WTC11 (cell line): ENCODE results near the gene OPCML. TPM values are rescaled to one million over a fixed set of nuclear protein-coding genes. Genes with fewer than 3 reads are reported as not detected.

Experiments
- ATAC-seq: fragments of 200-7000 bp; cut with Tn5 transposase; 2 replicates; pipeline ENCODE4 v1.10.0; 2021; ENCODE audit warnings: mild to moderate bottlenecking, moderate library complexity
- CTCF ChIA-PET: fragments of 300-600 bp; sonication (Branson Sonifier 250); formaldehyde crosslinking; loops from one replicate; lab custom pipeline; 2021; ENCODE audit warnings: antibody characterized with exemption; lab: Charles Lee
- POLR2A ChIA-PET: fragments of 350-600 bp; sonication (Branson Sonifier 250); formaldehyde crosslinking; loops from one replicate; lab custom pipeline; 2021; ENCODE audit warnings: antibody characterized with exemption; lab: Charles Lee
- DNase-seq: peaks from one replicate; pipeline ENCODE4 v3.0.0; 2021; ENCODE audit warnings: low spot score
- H3K27ac Mint-ChIP-seq: 2 replicates; pipeline ENCODE4 v1.8.0; 2021; ENCODE audit warnings: mixed read lengths
- H3K27me3 Mint-ChIP-seq: 2 replicates; pipeline ENCODE4 v1.8.0; 2021; ENCODE audit warnings: low read depth, mild to moderate bottlenecking, moderate library complexity, mixed read lengths
- H3K36me3 Mint-ChIP-seq: 2 replicates; pipeline ENCODE4 v1.8.0; 2021; ENCODE audit warnings: mixed read lengths
- H3K4me1 Mint-ChIP-seq: 2 replicates; pipeline ENCODE4 v1.8.0; 2022; ENCODE audit warnings: mixed read lengths
- H3K4me3 Mint-ChIP-seq: 2 replicates; pipeline ENCODE4 v1.8.0; 2021; ENCODE audit warnings: mild to moderate bottlenecking, moderate library complexity, mixed read lengths
- H3K9me3 Mint-ChIP-seq: 2 replicates; pipeline ENCODE4 v1.8.0; 2021; ENCODE audit warnings: mixed read lengths
- ATF1 ChIP-seq: sonication (generic); formaldehyde crosslinking; IDR thresholded peaks from 2 replicates; pipeline ENCODE4 v1.8.1; 2023; ENCODE audit warnings: mild to moderate bottlenecking, moderate library complexity, missing genetic modification reagents
- ETV6 ChIP-seq: sonication (generic); formaldehyde crosslinking; IDR thresholded peaks from 2 replicates; pipeline ENCODE4 v1.8.1; 2022; ENCODE audit warnings: mild to moderate bottlenecking, missing genetic modification reagents
- FOXP1 ChIP-seq: sonication (generic); formaldehyde crosslinking; IDR thresholded peaks from 2 replicates; pipeline ENCODE4 v1.8.0; 2022; ENCODE audit warnings: missing genetic modification reagents, mild to moderate bottlenecking, moderate library complexity, borderline replicate concordance
- HMGA2 ChIP-seq: fragments of 250-450 bp; sonication (Bioruptor Pico); IDR thresholded peaks from 2 replicates; pipeline ENCODE4 v1.4.0; 2021; ENCODE audit warnings: mild to moderate bottlenecking, moderate library complexity
- JUN ChIP-seq: sonication (generic); formaldehyde crosslinking; IDR thresholded peaks from 2 replicates; pipeline ENCODE4 v1.8.0; 2023; ENCODE audit warnings: mild to moderate bottlenecking, missing genetic modification reagents
- NR1H2 ChIP-seq: sonication (generic); formaldehyde crosslinking; IDR thresholded peaks from 2 replicates; pipeline ENCODE4 v1.9.0; 2021; ENCODE audit warnings: mild to moderate bottlenecking, moderate library complexity, missing genetic modification reagents
- PRDM15 ChIP-seq: sonication (generic); formaldehyde crosslinking; IDR thresholded peaks from 2 replicates; pipeline ENCODE4 v1.8.0; 2022; ENCODE audit warnings: missing genetic modification reagents
- RORB ChIP-seq: fragments of 250-450 bp; sonication (Bioruptor Pico); IDR thresholded peaks from 2 replicates; pipeline ENCODE4 v1.9.0; 2021; ENCODE audit warnings: mild to moderate bottlenecking
- SMAD3 ChIP-seq: sonication (generic); formaldehyde crosslinking; IDR thresholded peaks from 2 replicates; pipeline ENCODE4 v1.8.0; 2022; ENCODE audit warnings: missing genetic modification reagents, mild to moderate bottlenecking, borderline replicate concordance
- STAT6 ChIP-seq: sonication (generic); formaldehyde crosslinking; conservative IDR thresholded peaks from 2 replicates; pipeline ENCODE4 v1.8.1; 2023; ENCODE audit warnings: mild to moderate bottlenecking, low read depth, missing genetic modification reagents, moderate library complexity
- USF2 ChIP-seq: sonication (generic); formaldehyde crosslinking; IDR thresholded peaks from 2 replicates; pipeline ENCODE4 v1.8.1; 2023; ENCODE audit warnings: mild to moderate bottlenecking, missing genetic modification reagents, moderate library complexity
- ZNF219 ChIP-seq: sonication (generic); formaldehyde crosslinking; IDR thresholded peaks from 2 replicates; pipeline ENCODE4 v1.8.0; 2023; ENCODE audit warnings: missing genetic modification reagents, mild to moderate bottlenecking, borderline replicate concordance
- ZNF416 ChIP-seq: fragments of 250-450 bp; sonication (Bioruptor Pico); IDR thresholded peaks from 2 replicates; pipeline ENCODE4 v1.9.0; 2021; ENCODE audit warnings: mild to moderate bottlenecking, inconsistent platforms
- total RNA-seq: library from RNA; stranded (reverse); gene quantifications from 3 replicates; pipeline ENCODE4 v1.2.3, GENCODE V29; 2021
- TF ChIP-seq, protein P1 (sequence below): sonication (generic); formaldehyde crosslinking; conservative IDR thresholded peaks from 2 replicates; pipeline ENCODE4 v1.8.1; 2022; ENCODE audit warnings: mild to moderate bottlenecking, missing genetic modification reagents
- TF ChIP-seq, protein P2 (sequence below): fragments of 250-450 bp; sonication (Bioruptor Pico); IDR thresholded peaks from 2 replicates; pipeline ENCODE4 v2.1.2; 2022; ENCODE audit warnings: mild to moderate bottlenecking, moderate library complexity
- TF ChIP-seq, protein P3 (sequence below): sonication (generic); formaldehyde crosslinking; IDR thresholded peaks from 2 replicates; pipeline ENCODE4 v1.8.0; 2022; ENCODE audit warnings: mild to moderate bottlenecking, missing genetic modification reagents

Gene OPCML
- total RNA-seq, 1 experiment from 2014 or later, result 1.5 TPM

- TF ChIP-seq ZNF416 (no peak), FOXP1 (CRISPR knock-in tag) (no peak)
- TF ChIP-seq, all 79 proteins: peak for 0
These were observed 787.0 kb downstream of the OPCML start (continued) for GRCh38 chr11:132745306-132745705.

DNA sequence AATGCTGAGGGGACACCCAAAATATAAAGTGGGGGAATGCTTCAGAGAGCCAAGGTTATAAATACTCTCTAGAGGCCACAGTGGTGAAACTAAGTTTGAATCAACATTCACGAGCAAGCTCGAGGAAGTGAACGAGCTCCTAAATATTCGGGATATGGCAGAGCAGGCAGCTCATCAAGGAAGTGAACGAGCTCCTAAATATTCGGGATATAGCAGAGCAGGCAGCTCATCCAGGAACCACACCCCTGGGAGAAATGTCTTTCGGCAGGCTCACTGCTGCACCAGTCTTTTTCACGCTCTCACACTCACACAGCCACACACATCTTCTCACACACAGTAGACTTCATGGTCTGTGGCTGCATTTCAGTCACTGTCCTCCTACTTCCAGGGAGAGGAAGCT lies 787.5 kb downstream of the OPCML start:
- H3K4me1 Mint-ChIP-seq, result peaks cover 5% of the 10 kb centered on the region
- POLR2A ChIA-PET, result no interaction called here

GRCh38 chr11:132743601-132744000 lies 788.7 kb downstream of the OPCML start:
- Mint-ChIP-seq H3K9me3 (peaks cover 16% of the 10 kb centered on the region), H3K4me1 (peaks cover 5% of the 10 kb centered on the region), H3K36me3 (0 out of 2 replicates have a peak, but pooled peaks cover 5% of the 10 kb centered on the region), H3K27ac (no peak overlapping the region), H3K27me3 (peaks cover 4% of the 10 kb centered on the region), H3K4me3 (no peak overlapping the region)
- TF ChIP-seq ETV6 (CRISPR knock-in tag) (no peak), RORB (CRISPR knock-in tag) (no peak), JUN (no peak), USF2 (CRISPR knock-in tag) (no peak), STAT6 (CRISPR knock-in tag) (no peak), HMGA2 (no peak), ZNF219 (CRISPR knock-in tag) (no peak)
- TF ChIP-seq, protein P1, sequence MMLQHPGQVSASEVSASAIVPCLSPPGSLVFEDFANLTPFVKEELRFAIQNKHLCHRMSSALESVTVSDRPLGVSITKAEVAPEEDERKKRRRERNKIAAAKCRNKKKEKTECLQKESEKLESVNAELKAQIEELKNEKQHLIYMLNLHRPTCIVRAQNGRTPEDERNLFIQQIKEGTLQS (CRISPR knock-in tag), result no peak
- DNase-seq (no peak), ATAC-seq (no peak)
- CTCF ChIA-PET, result no interaction called here
- POLR2A ChIA-PET, result no interaction called here

More for the DNA sequence above, 787.5 kb downstream of the OPCML start:
- Mint-ChIP-seq H3K36me3 (no peaks in the 10 kb centered on the region), H3K4me3 (no peak overlapping the region), H3K27ac (no peak overlapping the region), H3K27me3 (no peaks in the 10 kb centered on the region), H3K9me3 (peaks cover 7% of the 10 kb centered on the region)
- CTCF ChIA-PET, result no interaction called here
- TF ChIP-seq ATF1 (CRISPR knock-in tag) (no peak), ZNF416 (no peak), ZNF219 (CRISPR knock-in tag) (no peak), SMAD3 (CRISPR knock-in tag) (no peak), NR1H2 (no peak), PRDM15 (no peak), FOXP1 (CRISPR knock-in tag) (no peak)
- TF ChIP-seq, protein P2, sequence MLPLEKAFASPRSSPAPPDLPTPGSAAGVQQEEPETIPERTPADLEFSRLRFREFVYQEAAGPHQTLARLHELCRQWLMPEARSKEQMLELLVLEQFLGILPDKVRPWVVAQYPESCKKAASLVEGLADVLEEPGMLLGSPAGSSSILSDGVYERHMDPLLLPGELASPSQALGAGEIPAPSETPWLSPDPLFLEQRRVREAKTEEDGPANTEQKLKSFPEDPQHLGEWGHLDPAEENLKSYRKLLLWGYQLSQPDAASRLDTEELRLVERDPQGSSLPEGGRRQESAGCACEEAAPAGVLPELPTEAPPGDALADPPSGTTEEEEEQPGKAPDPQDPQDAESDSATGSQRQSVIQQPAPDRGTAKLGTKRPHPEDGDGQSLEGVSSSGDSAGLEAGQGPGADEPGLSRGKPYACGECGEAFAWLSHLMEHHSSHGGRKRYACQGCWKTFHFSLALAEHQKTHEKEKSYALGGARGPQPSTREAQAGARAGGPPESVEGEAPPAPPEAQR (CRISPR knock-in tag), result no peak
- TF ChIP-seq, protein P3, sequence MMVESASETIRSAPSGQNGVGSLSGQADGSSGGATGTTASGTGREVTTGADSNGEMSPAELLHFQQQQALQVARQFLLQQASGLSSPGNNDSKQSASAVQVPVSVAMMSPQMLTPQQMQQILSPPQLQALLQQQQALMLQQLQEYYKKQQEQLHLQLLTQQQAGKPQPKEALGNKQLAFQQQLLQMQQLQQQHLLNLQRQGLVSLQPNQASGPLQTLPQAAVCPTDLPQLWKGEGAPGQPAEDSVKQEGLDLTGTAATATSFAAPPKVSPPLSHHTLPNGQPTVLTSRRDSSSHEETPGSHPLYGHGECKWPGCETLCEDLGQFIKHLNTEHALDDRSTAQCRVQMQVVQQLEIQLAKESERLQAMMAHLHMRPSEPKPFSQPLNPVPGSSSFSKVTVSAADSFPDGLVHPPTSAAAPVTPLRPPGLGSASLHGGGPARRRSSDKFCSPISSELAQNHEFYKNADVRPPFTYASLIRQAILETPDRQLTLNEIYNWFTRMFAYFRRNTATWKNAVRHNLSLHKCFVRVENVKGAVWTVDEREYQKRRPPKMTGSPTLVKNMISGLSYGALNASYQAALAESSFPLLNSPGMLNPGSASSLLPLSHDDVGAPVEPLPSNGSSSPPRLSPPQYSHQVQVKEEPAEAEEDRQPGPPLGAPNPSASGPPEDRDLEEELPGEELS (CRISPR knock-in tag), result no peak
- ATAC-seq (no peak), DNase-seq (no peak)
